Ramos (cell line): ENCODE results near the gene LRP5.

Experiments
- in situ Hi-C: fragments of 300-500 bp; cut with MboI; formaldehyde crosslinking; loops from one replicate; pipeline ENCODE4 v1.14.3; 2022; ENCODE audit warnings: low sequenced_read_pairs; ENCODE audit not compliant: unreplicated experiment

LRP5 gene

GRCh38 chr11:68326334-68327215 lies 14.2 kb downstream of the LRP5 start:
- in situ Hi-C loops: no loop called here

- in situ Hi-C loops: no loop called here
Measured at GRCh38 chr11:68327586-68328370, 15.4 kb downstream of the LRP5 start.

- in situ Hi-C loops: no loop called here
Measured at GRCh38 chr11:68328374-68329091, 16.1 kb downstream of the LRP5 start.

- in situ Hi-C loops: no loop called here
Measured at GRCh38 chr11:68329536-68329935, 17.1 kb downstream of the LRP5 start.

GRCh38 chr11:68329978-68330699 lies 17.7 kb downstream of the LRP5 start:
- in situ Hi-C loops: no loop called here

GRCh38 chr11:68330700-68331337 lies 18.4 kb downstream of the LRP5 start:
- in situ Hi-C loops: no loop called here

- in situ Hi-C loops: no loop called here
Measured at GRCh38 chr11:68331338-68331947, 19.1 kb downstream of the LRP5 start.

GRCh38 chr11:68332186-68332585 lies 19.8 kb downstream of the LRP5 start:
- in situ Hi-C loops: no loop called here

GRCh38 chr11:68333173-68333572 lies 20.8 kb downstream of the LRP5 start:
- in situ Hi-C loops: no loop called here

GRCh38 chr11:68334923-68335322 lies 22.5 kb downstream of the LRP5 start:
- in situ Hi-C loops: no loop called here

- in situ Hi-C loops: no loop called here
Measured at GRCh38 chr11:68335683-68336082, 23.3 kb downstream of the LRP5 start.

- in situ Hi-C loops: no loop called here
Measured at GRCh38 chr11:68336716-68337115, 24.3 kb downstream of the LRP5 start.

- in situ Hi-C loops: no loop called here
Measured at GRCh38 chr11:68337399-68337835, 25.0 kb downstream of the LRP5 start.

GRCh38 chr11:68338051-68338780 lies 25.8 kb downstream of the LRP5 start:
- in situ Hi-C loops: no loop called here

GRCh38 chr11:68340003-68340767 lies 27.8 kb downstream of the LRP5 start:
- in situ Hi-C loops: no loop called here

GRCh38 chr11:68340784-68341556 lies 28.6 kb downstream of the LRP5 start:
- in situ Hi-C loops: no loop called here
